Naive B cell (primary cell): Measurements from ENCODE around the gene AGTRAP. TPM values are rescaled to one million over a fixed set of nuclear protein-coding genes. Genes with fewer than 3 reads are reported as not detected.

Experiments used
- ATAC-seq, 2 donors: fragments of 150-1000 bp; cut with Tn5 transposase; 2 replicates each; pipeline ENCODE4 v1.10.0; 2021; ENCODE audit warnings: low read depth in 2 of 2, mild to moderate bottlenecking in 2 of 2, moderate library complexity in 2 of 2
- DNase-seq: peaks from one replicate; pipeline ENCODE4 v3.0.0; 2022
- H3K27ac Mint-ChIP-seq, 6 donors: one replicate each; pipeline ENCODE4 v1.8.0; 2020 to 2022; ENCODE audit warnings: mild to moderate bottlenecking in 6 of 6, mixed read lengths in 6 of 6, moderate library complexity in 5 of 6, inconsistent platforms in 2 of 6
- H3K27me3 Mint-ChIP-seq, 3 donors: one replicate each; pipeline ENCODE4 v1.8.0; 2021 to 2022; ENCODE audit warnings: mixed read lengths in 3 of 3, mild to moderate bottlenecking in 1 of 3
- H3K36me3 Mint-ChIP-seq, 2 donors: one replicate each; pipeline ENCODE4 v1.8.0; 2020 to 2022; ENCODE audit warnings: mixed read lengths in 2 of 2, inconsistent platforms in 1 of 2, mild to moderate bottlenecking in 1 of 2
- H3K4me1 Mint-ChIP-seq, 3 donors: one replicate each; pipeline ENCODE4 v1.8.0; 2020 to 2022; ENCODE audit warnings: mixed read lengths in 3 of 3, inconsistent platforms in 1 of 3, mild to moderate bottlenecking in 1 of 3, moderate library complexity in 1 of 3
- H3K4me3 Mint-ChIP-seq, 8 donors: one replicate each; pipeline ENCODE4 v1.8.0; 2020 to 2022; ENCODE audit warnings: mild to moderate bottlenecking in 8 of 8, mixed read lengths in 8 of 8, moderate library complexity in 8 of 8, inconsistent platforms in 2 of 8
- H3K9me3 Mint-ChIP-seq, 7 donors: one replicate each; pipeline ENCODE4 v1.8.0; 2020 to 2022; ENCODE audit warnings: mixed read lengths in 7 of 7, mild to moderate bottlenecking in 5 of 7, inconsistent platforms in 2 of 7, moderate library complexity in 1 of 7
- polyA plus RNA-seq, 6 donors: library from polyadenylated mRNA; unstranded; fragments of 300-500 nt; fragmentation: Illumina TruSeq; gene quantifications; one replicate each; pipeline ENCODE4 v1.2.3, GENCODE V29; 2021; ENCODE audit warnings: low read depth in 6 of 6

Gene AGTRAP
- polyA plus RNA-seq, 6 donors from 2014 or later, result 37.7 to 51.6 (median 46.5) TPM

DNA sequence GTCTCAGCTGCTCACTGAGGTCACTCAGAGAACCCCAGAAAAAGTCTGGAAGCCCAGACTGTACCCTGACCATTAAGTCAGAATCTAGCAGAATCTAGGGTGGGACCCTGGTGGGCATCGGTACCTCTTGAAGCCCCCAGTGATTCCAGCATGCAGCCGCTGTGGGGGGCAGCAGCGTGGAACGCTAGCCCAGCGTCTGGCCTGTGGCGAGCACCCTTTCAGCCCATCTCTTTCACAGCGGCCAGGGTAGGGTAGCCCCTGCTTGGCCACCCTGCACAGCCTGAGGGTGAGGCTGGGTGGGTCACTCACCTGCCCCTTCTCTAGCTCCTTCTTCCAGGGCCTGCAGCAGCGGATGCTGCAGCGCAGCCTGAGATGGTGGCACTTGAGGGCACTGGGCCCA, 42.4 kb downstream of the AGTRAP start:
- DNase-seq (no peak), ATAC-seq (no peak)
- H3K27me3 Mint-ChIP-seq, result peaks cover 0 to 13% (median 0%) of the 10 kb centered on the region in 3 donors
- H3K4me1 Mint-ChIP-seq, result peaks cover 0 to 3% (median 0%) of the 10 kb centered on the region in 3 donors
- H3K27ac Mint-ChIP-seq, result no peak overlapping the region
- H3K9me3 Mint-ChIP-seq, result no peaks in the 10 kb centered on the region
- no peak overlapping the region for H3K4me3 Mint-ChIP-seq
- no peaks in the 10 kb centered on the region for H3K36me3 Mint-ChIP-seq

DNA sequence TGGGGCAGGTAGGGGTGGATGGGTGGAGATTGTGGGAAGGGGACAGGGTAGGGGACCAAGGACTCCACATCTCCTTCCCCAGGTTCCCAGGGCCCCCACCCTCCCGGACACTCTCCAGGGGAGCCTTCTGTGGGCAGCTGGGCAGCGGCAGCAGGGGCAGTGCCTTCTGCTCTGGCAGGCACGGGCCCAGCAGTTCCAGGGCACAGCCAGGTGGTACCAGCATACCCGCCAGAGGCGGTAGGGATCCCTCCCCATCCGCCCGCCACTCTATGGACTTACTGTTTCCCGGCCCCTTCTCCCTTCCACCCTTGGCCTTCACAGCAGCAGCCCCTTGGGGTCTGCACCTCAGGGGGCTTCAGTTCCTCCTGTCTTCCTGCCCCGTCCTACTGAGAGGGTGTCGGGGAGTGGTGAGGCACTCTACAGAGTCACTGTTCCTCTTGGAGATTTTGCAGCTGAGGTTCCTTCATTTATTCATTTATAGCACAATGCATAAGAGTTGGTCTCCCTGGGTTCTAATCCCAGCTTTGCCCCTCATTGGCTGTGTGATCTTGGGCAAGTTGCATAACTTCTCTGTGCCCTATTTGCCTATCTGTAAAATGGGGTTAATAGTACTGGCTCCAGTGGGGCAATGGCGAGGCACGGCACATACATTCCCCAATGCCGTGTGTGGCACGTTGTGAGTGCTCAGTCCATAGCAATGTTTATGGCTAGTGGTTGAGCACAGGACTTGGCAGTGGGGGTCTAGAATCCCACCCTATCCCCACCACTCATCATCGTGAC, 43.1 kb downstream of the AGTRAP start:
- ATAC-seq (no peak), DNase-seq (no peak)
- Mint-ChIP-seq H3K4me1 (peaks cover 0 to 3% (median 0%) of the 10 kb centered on the region in 3 donors), H3K36me3 (no peaks in the 10 kb centered on the region), H3K27me3 (peaks cover 0 to 13% (median 0%) of the 10 kb centered on the region in 3 donors), H3K9me3 (no peaks in the 10 kb centered on the region), H3K4me3 (no peak overlapping the region), H3K27ac (no peak overlapping the region)

DNA sequence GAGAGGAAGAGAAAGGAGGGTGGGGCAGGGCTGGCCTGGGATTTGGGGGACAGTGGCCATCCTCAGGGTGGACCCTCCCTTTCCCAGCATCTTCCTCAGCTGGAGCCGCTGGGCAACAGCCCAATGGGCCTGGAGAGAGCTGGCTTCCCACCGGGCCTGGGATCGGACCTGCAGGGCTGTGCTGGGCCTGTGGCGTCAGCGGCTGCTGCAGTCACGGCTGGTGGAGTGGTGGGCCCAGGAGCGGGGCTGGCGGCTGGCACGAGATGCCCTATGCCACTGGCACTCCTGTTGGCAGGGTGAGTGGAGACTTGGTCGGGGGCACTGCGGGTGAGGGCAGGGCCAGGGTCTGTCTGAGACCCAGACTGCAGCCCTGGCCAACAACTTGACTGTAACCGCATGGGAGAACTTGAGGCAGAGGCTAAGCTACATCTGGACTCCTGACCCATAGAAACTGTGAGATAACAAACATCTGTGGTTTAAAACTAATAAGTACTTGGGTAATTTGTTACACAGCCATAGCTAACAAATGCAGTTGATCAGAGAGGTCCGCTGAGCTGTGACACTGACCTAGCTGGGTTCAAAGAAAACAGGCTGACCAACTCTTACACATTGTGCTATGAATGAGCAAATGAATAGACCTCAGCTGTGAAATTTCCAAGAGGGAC, 43.9 kb downstream of the AGTRAP start:
- Mint-ChIP-seq H3K27ac (no peak overlapping the region), H3K9me3 (no peaks in the 10 kb centered on the region), H3K36me3 (no peaks in the 10 kb centered on the region), H3K4me1 (peaks cover 0 to 3% (median 2%) of the 10 kb centered on the region in 3 donors), H3K4me3 (no peak overlapping the region), H3K27me3 (peaks cover 0 to 8% (median 0%) of the 10 kb centered on the region in 3 donors)
- no peak for DNase-seq
- no peak for ATAC-seq

DNA sequence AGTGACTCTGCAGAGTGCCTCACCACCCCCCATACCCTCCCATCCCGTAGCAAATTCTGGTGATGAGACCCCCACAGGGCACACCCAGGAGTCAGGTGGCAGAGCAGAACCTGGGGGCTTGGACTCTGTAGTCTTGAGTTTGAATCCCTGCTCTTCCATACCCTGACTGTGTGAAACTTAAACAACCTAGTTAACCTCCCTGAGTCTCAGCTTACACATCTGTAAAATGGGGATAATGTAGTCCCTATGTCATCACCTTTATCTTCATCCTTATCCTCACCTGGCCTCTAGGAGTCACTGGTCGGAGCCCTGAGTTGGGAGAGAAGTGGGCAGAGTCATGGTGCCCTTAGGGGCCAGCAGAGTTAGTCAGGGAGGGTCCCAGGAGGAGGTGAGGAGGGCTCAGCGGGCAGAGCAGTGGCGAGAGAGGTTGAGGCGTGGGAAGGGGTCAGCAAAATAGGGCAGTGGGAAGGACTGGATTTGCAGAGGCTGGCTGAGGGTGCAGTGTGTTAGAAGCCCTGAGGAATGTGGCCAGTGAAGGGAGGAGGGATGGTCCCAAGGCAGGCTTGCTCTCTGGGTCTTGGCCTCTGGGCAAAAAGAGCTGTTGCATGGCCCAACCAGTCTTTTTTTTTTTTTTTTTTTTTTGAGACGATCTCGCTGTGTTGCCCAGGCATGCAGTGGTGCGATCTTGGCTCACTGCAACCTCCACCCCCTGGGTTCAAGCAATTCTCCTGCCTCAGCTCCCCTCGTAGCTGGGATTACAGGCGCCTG, 44.6 kb downstream of the AGTRAP start:
- ATAC-seq (no peak), DNase-seq (no peak)
- H3K4me1 Mint-ChIP-seq, result peaks cover 6 to 8% (median 7%) of the 10 kb centered on the region in 3 donors
- H3K9me3 Mint-ChIP-seq, result no peaks in the 10 kb centered on the region
- peaks cover 0 to 8% (median 0%) of the 10 kb centered on the region in 3 donors for H3K27me3 Mint-ChIP-seq
- H3K36me3 Mint-ChIP-seq, result no peaks in the 10 kb centered on the region
- H3K27ac Mint-ChIP-seq, result peak overlapping the region in 2 of 6 donors; percentile 17 to 38
- peak overlapping the region in 1 of 8 donors; percentile 46 for H3K4me3 Mint-ChIP-seq

DNA sequence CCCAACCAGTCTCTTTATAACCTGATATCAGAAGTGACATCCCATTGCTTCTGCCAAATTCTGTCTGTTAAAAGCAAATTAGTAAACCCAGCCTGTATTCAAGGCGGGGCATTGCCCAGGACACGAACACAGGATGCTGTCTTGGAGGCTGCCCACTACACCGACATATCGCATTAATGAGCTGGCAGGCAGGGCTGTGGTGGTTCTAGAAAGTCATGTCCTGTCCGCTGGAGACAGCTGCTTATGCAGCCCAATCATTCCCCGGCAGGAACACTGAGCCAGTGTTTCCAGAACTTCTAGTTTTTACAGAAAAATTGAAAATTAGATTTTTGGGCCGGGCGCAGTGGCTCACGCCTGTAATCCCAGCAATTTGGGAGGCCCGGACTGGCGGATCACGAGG, 45.4 kb downstream of the AGTRAP start:
- ATAC-seq (no peak), DNase-seq (no peak)
- H3K27me3 Mint-ChIP-seq, result peaks cover 0 to 8% (median 0%) of the 10 kb centered on the region in 3 donors
- no peak overlapping the region for H3K4me3 Mint-ChIP-seq
- H3K27ac Mint-ChIP-seq, result no peak overlapping the region
- H3K4me1 Mint-ChIP-seq, result peaks cover 7 to 16% (median 14%) of the 10 kb centered on the region in 3 donors
- H3K36me3 Mint-ChIP-seq, result no peaks in the 10 kb centered on the region
- no peaks in the 10 kb centered on the region for H3K9me3 Mint-ChIP-seq

DNA sequence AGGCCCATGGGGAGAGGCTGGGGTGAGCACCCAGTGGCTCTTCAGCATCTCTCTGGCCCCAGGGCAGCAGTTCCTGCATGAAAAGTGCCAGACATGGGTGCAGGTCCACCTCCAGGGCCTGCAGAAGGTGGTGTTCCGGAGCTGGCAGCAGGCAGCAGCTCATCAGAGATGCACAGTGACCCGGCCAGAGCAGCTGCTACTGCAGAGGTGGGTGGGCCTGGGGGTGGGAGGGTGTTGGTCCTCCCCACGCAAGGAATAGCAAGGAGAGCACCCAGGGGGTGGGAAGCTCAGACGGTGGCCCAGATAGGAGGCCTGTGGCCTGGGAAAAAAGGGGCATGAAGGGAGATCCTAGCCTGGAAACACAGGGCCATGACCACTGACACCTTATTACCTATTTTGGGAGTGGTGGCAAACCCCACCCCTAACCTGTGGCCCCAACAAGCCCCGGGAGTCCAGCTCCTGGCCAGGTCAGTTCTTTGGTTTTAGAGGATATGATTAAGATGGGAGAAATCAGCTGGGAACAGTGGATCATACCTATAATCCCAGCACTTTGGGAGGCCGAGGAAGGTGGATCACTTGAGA, 46.3 kb downstream of the AGTRAP start:
- Mint-ChIP-seq H3K4me1 (peaks cover 7 to 22% (median 19%) of the 10 kb centered on the region in 3 donors), H3K9me3 (no peaks in the 10 kb centered on the region), H3K27me3 (peaks cover 0 to 8% (median 0%) of the 10 kb centered on the region in 3 donors), H3K36me3 (no peaks in the 10 kb centered on the region), H3K27ac (no peak overlapping the region), H3K4me3 (no peak overlapping the region)
- DNase-seq, result no peak
- ATAC-seq, result no peak

DNA sequence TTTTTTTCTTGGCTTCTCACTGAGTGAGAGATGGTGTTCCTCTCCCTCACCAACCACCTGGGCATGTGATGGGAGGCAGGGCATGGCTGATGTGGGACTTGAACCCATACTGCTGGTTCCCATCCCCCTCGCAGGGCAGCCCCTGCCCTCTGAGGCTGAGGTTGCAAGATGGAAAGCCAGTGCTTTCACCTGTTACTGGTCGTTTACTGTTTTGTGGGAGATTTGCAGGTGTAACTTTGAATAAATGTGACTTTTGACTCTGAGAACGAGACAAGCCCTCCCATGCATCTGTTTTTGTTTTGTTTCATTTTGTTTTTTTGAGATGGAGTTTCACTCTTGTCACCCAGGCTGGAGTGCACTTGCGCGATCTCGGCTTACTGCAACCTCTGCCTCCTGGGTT, 47.6 kb downstream of the AGTRAP start:
- H3K36me3 Mint-ChIP-seq, result no peaks in the 10 kb centered on the region
- no peak overlapping the region for H3K4me3 Mint-ChIP-seq
- H3K27me3 Mint-ChIP-seq, result peaks cover 0 to 8% (median 0%) of the 10 kb centered on the region in 3 donors
- H3K9me3 Mint-ChIP-seq, result no peaks in the 10 kb centered on the region
- ATAC-seq (no peak), DNase-seq (no peak)
- H3K27ac Mint-ChIP-seq, result no peak overlapping the region
- H3K4me1 Mint-ChIP-seq, result peaks cover 7 to 26% (median 22%) of the 10 kb centered on the region in 3 donors

DNA sequence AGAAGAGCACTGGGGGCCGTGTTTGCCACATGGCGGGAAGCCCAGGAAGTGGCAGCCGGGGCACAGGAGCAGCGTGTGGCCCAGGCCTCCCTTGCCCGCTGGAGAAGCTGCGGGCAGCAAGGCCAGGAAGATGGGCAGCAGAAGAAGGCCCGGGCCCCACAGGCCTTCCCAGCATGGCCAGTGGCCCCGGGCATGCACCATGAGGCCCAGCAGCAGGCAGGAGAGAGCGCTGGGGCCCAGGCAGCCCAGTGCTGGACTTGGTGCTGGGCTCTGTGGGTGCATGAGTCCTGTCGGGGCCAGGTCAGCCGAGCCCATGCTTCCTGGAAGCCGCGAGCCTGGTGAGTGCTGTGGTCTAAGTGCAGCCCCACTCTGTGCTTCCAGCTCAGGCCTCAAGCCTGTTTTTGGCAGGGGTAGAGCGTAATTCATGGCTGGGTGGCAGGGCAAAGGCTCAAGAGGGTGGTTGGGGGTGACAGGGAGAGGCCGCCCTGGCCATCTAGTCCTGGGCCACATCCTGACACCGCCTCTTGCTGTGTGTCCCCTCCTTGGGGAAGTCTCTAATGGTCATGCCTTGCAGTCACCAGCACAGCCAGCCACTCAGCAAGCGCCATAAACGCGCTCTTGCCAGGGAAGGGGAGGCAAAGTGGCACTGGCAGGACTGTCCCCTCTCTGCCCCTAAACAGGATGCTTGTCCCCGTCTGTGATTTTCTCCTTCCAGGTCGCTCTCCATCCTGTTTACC, 48.5 kb downstream of the AGTRAP start:
- H3K4me1 Mint-ChIP-seq, result peaks cover 7 to 26% (median 22%) of the 10 kb centered on the region in 3 donors
- ATAC-seq (no peak), DNase-seq (no peak)
- H3K27me3 Mint-ChIP-seq, result peaks cover 0 to 2% (median 0%) of the 10 kb centered on the region in 3 donors
- no peak overlapping the region for H3K27ac Mint-ChIP-seq
- H3K36me3 Mint-ChIP-seq, result no peaks in the 10 kb centered on the region
- H3K4me3 Mint-ChIP-seq, result peak overlapping the region in 5 of 8 donors; percentile 24 to 76 (median 61)
- no peaks in the 10 kb centered on the region for H3K9me3 Mint-ChIP-seq

DNA sequence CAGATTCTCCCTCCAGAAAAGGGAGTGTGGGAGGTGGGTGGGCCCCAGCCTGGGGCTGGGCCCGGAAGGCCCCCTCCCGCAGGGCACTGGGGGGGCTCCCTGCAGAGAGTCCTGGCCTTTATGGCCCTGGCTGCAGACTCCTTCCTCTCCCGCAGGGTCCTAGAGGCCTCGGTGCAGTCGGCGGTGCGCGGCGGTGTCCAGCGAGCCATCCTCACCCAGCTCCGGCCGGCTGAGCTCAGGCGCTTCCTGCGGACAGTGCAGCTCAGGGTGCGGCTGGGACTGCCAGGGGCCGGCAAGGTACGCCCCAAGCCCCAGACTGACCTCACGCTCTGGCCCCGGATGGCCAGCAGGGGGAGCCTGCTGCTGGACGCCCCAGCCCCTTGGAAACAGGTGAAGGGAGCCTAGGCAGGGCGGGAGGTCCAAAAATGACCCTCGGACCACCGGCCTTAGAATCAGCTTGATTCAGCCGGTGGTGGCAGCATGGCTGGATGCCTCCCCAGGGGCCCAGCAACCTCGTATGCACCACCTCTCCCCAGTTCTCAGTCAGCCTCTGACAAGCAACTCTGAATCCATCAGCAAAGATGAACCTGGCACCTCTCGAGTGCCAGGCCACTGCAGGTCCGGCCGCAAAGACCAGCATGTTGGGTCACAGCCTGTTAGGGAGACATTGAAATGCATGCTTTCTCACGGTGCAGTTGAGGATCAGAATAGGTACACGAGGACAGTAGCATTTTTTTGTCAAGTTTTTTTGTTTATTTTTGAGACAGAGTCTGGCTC, 49.2 kb downstream of the AGTRAP start:
- H3K27me3 Mint-ChIP-seq, result no peaks in the 10 kb centered on the region
- peak overlapping the region in 7 of 8 donors; percentile 55 to 80 (median 63) for H3K4me3 Mint-ChIP-seq
- no peaks in the 10 kb centered on the region for H3K36me3 Mint-ChIP-seq
- DNase-seq, result peak; percentile 45
- peak overlapping the region in 3 of 6 donors; percentile 43 to 60 (median 49) for H3K27ac Mint-ChIP-seq
- no peaks in the 10 kb centered on the region for H3K9me3 Mint-ChIP-seq
- peaks cover 7 to 26% (median 22%) of the 10 kb centered on the region in 3 donors for H3K4me1 Mint-ChIP-seq
- ATAC-seq, result peak; percentile 73 to 76

DNA sequence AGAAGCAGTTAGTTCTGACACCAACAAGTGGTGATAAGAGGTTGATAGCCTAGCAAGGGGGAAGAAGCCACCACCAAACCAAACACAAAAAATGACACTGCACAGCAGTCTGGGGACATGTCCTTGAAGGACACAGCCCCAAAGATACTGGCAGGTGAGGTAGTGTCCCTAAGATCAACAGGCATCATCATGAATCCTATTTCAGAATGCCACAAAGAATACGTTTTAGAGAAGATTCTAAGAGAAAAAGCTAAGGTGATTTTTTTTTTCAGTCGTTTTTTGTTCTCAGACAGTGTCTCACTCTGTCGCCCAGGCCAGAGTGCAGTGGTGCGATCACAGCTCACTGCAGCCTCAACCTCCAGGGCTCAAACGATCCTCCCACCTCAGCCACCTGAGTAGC, 50.2 kb downstream of the AGTRAP start:
- ATAC-seq (no peak), DNase-seq (no peak)
- peaks cover 5 to 8% of the 10 kb centered on the region in 2 donors for H3K36me3 Mint-ChIP-seq
- H3K9me3 Mint-ChIP-seq, result no peaks in the 10 kb centered on the region
- peak overlapping the region in 4 of 8 donors; percentile 1 to 80 (median 63) for H3K4me3 Mint-ChIP-seq
- peaks cover 5 to 26% (median 26%) of the 10 kb centered on the region in 3 donors for H3K4me1 Mint-ChIP-seq
- H3K27ac Mint-ChIP-seq, result peak overlapping the region; percentile 24 to 80 (median 66)
- H3K27me3 Mint-ChIP-seq, result no peaks in the 10 kb centered on the region

DNA sequence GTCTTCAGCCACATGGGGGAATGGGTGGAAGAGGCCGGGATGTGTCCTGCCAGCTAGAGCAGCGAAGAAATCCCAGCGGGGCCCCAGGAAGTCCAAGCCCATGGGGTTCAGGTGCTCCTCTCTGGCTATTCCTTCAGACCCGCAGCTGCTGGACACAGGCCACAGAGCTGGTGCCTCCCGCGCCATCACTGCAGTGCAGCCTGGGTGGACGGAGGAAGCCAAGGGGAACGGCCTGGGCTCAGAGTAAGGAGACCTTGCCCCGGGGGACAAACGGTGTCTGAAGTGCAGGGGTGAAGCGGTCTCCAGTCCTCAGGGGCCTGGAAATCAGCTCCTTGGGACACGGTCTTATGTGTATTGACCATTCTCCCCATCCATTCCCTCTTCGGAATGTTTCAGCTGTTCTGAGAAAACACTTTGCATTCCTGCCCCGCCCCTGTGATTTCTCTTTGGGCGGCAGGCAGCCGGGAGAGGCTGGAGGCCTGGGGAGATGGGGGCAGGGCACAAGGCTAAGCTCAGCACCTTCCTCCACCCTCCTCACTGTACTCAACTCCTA, 51.4 kb downstream of the AGTRAP start:
- ATAC-seq, result no peak
- H3K4me1 Mint-ChIP-seq, result peaks cover 16 to 28% (median 26%) of the 10 kb centered on the region in 3 donors
- no peaks in the 10 kb centered on the region for H3K9me3 Mint-ChIP-seq
- H3K27ac Mint-ChIP-seq, result peak overlapping the region in 2 of 6 donors; percentile 75 to 86
- H3K27me3 Mint-ChIP-seq, result no peaks in the 10 kb centered on the region
- no peak for DNase-seq
- peaks cover 5 to 18% of the 10 kb centered on the region in 2 donors for H3K36me3 Mint-ChIP-seq
- no peak overlapping the region for H3K4me3 Mint-ChIP-seq
